Measurements from ENCODE around the gene HIGD2A. TPM values are rescaled to one million over a fixed set of nuclear protein-coding genes. Genes with fewer than 3 reads are reported as not detected.

The HIGD2A gene
- total and polyA plus RNA-seq, 10 of the 15 experiments (the other 5 are each of a cell fraction or from before 2014, with no cell fraction given) = 152 to 348 (median 194) TPM

- no peak for TF ChIP-seq CEBPZ (IDR thresholded peaks at IDR 0.05; ENCODE audit: low read depth, low read length)
- no peak for TF ChIP-seq FOXK2 (IDR thresholded peaks at IDR 0.05)
- TF ChIP-seq CUX1 (IDR thresholded peaks at IDR 0.05; ENCODE audit: insufficient replicate concordance, low read depth, low read length) = no peak
- TF ChIP-seq ZNF217 (IDR thresholded peaks at IDR 0.05) = no peak
- peak; percentile 84 for TF ChIP-seq NR2C1 (IDR thresholded peaks at IDR 0.05)
- TF ChIP-seq TCF3 (IDR thresholded peaks at IDR 0.05; ENCODE audit: borderline replicate concordance, insufficient read depth, low read depth, low read length) = no peak
- TF ChIP-seq ZBTB11 (CRISPR knock-in tag; IDR thresholded peaks at IDR 0.05) = peak; percentile 93
- TF ChIP-seq HSF1 (IDR thresholded peaks at IDR 0.05; ENCODE audit: low read depth, low read length) = peak; percentile 74; the same call in 1 of the 2 replicates
- no peak for TF ChIP-seq KAT2A (conservative IDR thresholded peaks at IDR 0.05; ENCODE audit: control insufficient read depth, low read depth, low read length)
- TF ChIP-seq NR2C2 (IDR thresholded peaks at IDR 0.05; ENCODE audit: borderline replicate concordance, control insufficient read depth, insufficient read length, low read depth) = no peak
- peak; percentile 75 for TF ChIP-seq ATF7 (IDR thresholded peaks at IDR 0.05; ENCODE audit: low read depth)
- no peak for TF ChIP-seq CEBPB (IDR thresholded peaks at IDR 0.05; ENCODE audit: borderline replicate concordance in 1 of 2, low read depth in 2 of 2, low read length in 2 of 2)
- no peak for TF ChIP-seq ZNF622 (IDR thresholded peaks at IDR 0.05)
- peak; percentile 99 for TF ChIP-seq ESRRA (IDR thresholded peaks at IDR 0.05; ENCODE audit: low read length)
- no peak for TF ChIP-seq FOXM1 (IDR thresholded peaks at IDR 0.05; ENCODE audit: low read depth, low read length)
Measured at GRCh38 chr5:176388444-176389134, at the start of gene HIGD2A, which contains the start of gene NOP16 (continued).
